GM12891 (cell line): ENCODE results near the gene LGALS9.

Experiments used
- PAX5 ChIP-seq: IDR thresholded peaks from 2 replicates; pipeline ENCODE4 v1.6.1; 2011; ENCODE audit warnings: low read length, moderate library complexity, mild to moderate bottlenecking; ENCODE audit not compliant: insufficient read depth, severe bottlenecking
- POLR2A ChIP-seq: IDR thresholded peaks from 2 replicates; pipeline ENCODE4 v1.6.1; 2011; ENCODE audit warnings: low read depth, low read length, control low read depth
- POLR2AphosphoS5 ChIP-seq: IDR thresholded peaks from 2 replicates; pipeline ENCODE4 v1.6.1; 2011; ENCODE audit warnings: low read depth, low read length, control low read depth
- POU2F2 ChIP-seq: IDR thresholded peaks from 2 replicates; pipeline ENCODE4 v1.6.1; 2011; ENCODE audit warnings: low read depth, mild to moderate bottlenecking, control low read depth, low read length, moderate library complexity
- SPI1 ChIP-seq: IDR thresholded peaks from 2 replicates; pipeline ENCODE4 v1.6.1; 2011; ENCODE audit warnings: low read depth, low read length, control low read depth
- TAF1 ChIP-seq: IDR thresholded peaks from 2 replicates; pipeline ENCODE4 v1.6.1; 2011; ENCODE audit warnings: low read depth, low read length, control low read depth

DNA sequence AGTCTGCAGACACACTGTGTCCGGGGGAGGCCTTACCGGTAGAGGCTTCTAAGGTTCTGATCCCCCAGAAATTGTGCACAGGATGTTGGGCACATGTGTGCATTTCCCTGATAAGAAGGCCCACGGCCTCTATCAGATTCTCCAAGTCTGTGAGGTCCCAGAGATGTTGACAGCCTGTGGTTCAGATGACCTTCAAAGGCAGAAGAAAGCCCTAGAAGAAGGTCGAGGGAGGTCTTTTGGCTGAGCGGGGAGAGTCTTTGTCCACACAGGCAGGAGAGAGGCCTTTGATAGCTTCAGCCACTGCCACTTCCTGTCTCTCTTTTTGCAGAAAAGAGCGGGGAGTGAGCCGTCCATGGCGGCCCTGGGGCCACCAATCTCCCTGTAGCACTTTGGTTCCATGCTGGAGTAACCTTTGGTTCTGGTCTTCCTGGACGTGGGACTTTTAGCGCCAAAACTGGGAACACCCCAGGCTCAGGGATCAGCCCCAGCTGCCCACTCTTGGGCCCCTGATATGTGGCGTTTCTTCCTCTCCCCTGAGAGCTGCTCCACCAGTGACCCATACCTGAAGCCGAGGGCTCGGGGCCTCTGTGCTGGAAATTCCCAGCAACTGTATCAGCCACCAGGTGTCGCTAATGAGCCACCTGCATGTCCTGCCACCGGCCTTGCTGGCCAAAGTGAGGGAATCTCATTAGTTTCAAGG lies 28.1 kb upstream of the LGALS9 start:
- TF ChIP-seq POLR2A (no peak), POLR2AphosphoS5 (no peak), PAX5 (no peak), SPI1 (no peak), TAF1 (no peak), POU2F2 (no peak)
